Naive thymus-derived CD4-positive, alpha-beta T cell (primary cell): ENCODE measurements around the gene DNAH8. TPM values are rescaled to one million over a fixed set of nuclear protein-coding genes. Genes with fewer than 3 reads are reported as not detected.

Experiments
- ATAC-seq: fragments of 150-1000 bp; cut with Tn5 transposase; 2 replicates; pipeline ENCODE4 v1.10.0; 2021; ENCODE audit warnings: mild to moderate bottlenecking, moderate library complexity
- CTCF ChIA-PET: fragments of 350-600 bp; sonication (Branson Sonifier 250); formaldehyde crosslinking; loops from one replicate; lab custom pipeline; 2021; ENCODE audit warnings: antibody characterized with exemption; lab: Charles Lee
- POLR2A ChIA-PET: fragments of 350-600 bp; sonication (Branson Sonifier 250); formaldehyde crosslinking; loops from one replicate; lab custom pipeline; 2021; ENCODE audit warnings: antibody characterized with exemption, inconsistent platforms; lab: Charles Lee
- DNase-seq, 9 donors: peaks; one replicate each; pipeline versions ENCODE4 v3.0.0 to v3.0.0-alpha.2; 2020 to 2022; ENCODE audit warnings: mixed read lengths in 1 of 9
- H3K27ac ChIP-seq: one replicate; pipeline ENCODE4 v1.7.0; 2013; ENCODE audit warnings: mild to moderate bottlenecking, low read depth, low read length, moderate library complexity
- H3K27me3 ChIP-seq, 2 donors: one replicate each; pipeline ENCODE4 v1.7.0; 2013; ENCODE audit warnings: low read length in 2 of 2, mild to moderate bottlenecking in 2 of 2, moderate library complexity in 2 of 2; ENCODE audit not compliant: control insufficient read depth in 2 of 2, insufficient read depth in 2 of 2
- H3K36me3 ChIP-seq, 3 experiments: 1 replicate in 2 of 3; 2 replicates in 1 of 3; pipeline ENCODE4 v1.7.0; 2013; ENCODE audit warnings: low read length in 3 of 3, mild to moderate bottlenecking in 3 of 3, moderate library complexity in 1 of 3; ENCODE audit not compliant: insufficient read depth in 3 of 3, control insufficient read depth in 2 of 3
- H3K4me1 ChIP-seq, 2 donors: one replicate each; pipeline ENCODE4 v1.7.0; 2013; ENCODE audit warnings: low read length in 2 of 2, mild to moderate bottlenecking in 2 of 2, moderate library complexity in 1 of 2; ENCODE audit not compliant: control insufficient read depth in 2 of 2, insufficient read depth in 2 of 2
- H3K4me3 ChIP-seq: 2 replicates; pipeline ENCODE4 v1.7.0; 2013; ENCODE audit warnings: mild to moderate bottlenecking, low read length
- H3K9me3 ChIP-seq, 3 experiments: 1 replicate in 2 of 3; 2 replicates in 1 of 3; pipeline ENCODE4 v1.7.0; 2013; ENCODE audit warnings: low read length in 3 of 3; ENCODE audit not compliant: control insufficient read depth in 2 of 3
- H3K27ac Mint-ChIP-seq, 9 donors: one replicate each; pipeline ENCODE4 v1.8.0; 2020 to 2022; ENCODE audit warnings: mixed read lengths in 9 of 9, mild to moderate bottlenecking in 8 of 9, moderate library complexity in 5 of 9, inconsistent platforms in 2 of 9
- H3K27me3 Mint-ChIP-seq, 5 donors: one replicate each; pipeline ENCODE4 v1.8.0; 2021 to 2022; ENCODE audit warnings: mixed read lengths in 5 of 5, mild to moderate bottlenecking in 1 of 5
- H3K36me3 Mint-ChIP-seq, 5 donors: one replicate each; pipeline ENCODE4 v1.8.0; 2020 to 2022; ENCODE audit warnings: mixed read lengths in 5 of 5, mild to moderate bottlenecking in 3 of 5, inconsistent platforms in 1 of 5
- H3K4me1 Mint-ChIP-seq, 7 donors: one replicate each; pipeline ENCODE4 v1.8.0; 2020 to 2022; ENCODE audit warnings: mixed read lengths in 7 of 7, mild to moderate bottlenecking in 3 of 7, inconsistent platforms in 1 of 7
- H3K4me3 Mint-ChIP-seq, 10 donors: one replicate each; pipeline ENCODE4 v1.8.0; 2020 to 2022; ENCODE audit warnings: mild to moderate bottlenecking in 10 of 10, mixed read lengths in 10 of 10, moderate library complexity in 6 of 10, inconsistent platforms in 2 of 10
- H3K9me3 Mint-ChIP-seq, 11 donors: one replicate each; pipeline ENCODE4 v1.8.0; 2020 to 2022; ENCODE audit warnings: mixed read lengths in 11 of 11, mild to moderate bottlenecking in 4 of 11, inconsistent platforms in 1 of 11, moderate library complexity in 1 of 11
- intact Hi-C, 2 donors: fragments of 100-400 bp; cut with micrococcal nuclease; formaldehyde crosslinking; loops; one replicate each; pipeline ENCODE4 v1.15.1; 2023
- polyA plus RNA-seq, 2 donors: library from polyadenylated mRNA; unstranded; fragments of 300-500 nt; fragmentation: Illumina TruSeq; gene quantifications; one replicate each; pipeline ENCODE4 v1.2.3, GENCODE V29; 2021
- total RNA-seq, 6 experiments: library from RNA in 5 of 6; stranded (reverse) in 5 of 6; gene quantifications; 1 replicate in 5 of 6; 2 replicates in 1 of 6; pipeline ENCODE4 v1.2.3 and lab custom pipeline; 2021 to 2026

Gene DNAH8
- total and polyA plus RNA-seq, 7 experiments from 2014 or later, result 0.02 to 0.15 (median 0.05) TPM; not detected in 2

DNA sequence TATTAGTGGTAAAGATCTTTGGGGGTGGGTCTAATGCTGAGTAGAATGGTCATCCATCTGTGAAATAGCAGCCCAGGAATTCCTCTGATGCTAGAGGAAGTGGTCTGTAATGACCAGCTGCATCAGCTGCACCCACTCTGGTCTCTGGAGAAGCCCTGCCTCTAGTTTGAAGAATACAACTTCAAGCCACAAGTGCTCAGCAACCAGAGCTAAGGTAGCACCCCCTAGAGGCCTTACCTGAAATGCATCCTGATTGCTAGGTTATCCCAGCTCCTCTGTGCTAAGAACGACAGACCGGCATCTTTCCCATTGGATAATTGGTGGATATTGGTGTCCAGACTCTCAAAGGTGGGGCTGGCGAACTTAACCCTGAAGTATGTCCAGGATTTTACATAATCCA lies 58.2 kb downstream of the DNAH8 start:
- DNase-seq (no peak), ATAC-seq (no peak)
- H3K27me3 Mint-ChIP-seq, result peaks cover 13 to 34% (median 29%) of the 10 kb centered on the region in 5 donors
- H3K9me3 ChIP-seq, result no peaks in the 10 kb centered on the region
- no peaks in the 10 kb centered on the region for H3K36me3 ChIP-seq
- H3K27me3 ChIP-seq, result no peaks in the 10 kb centered on the region
- H3K4me1 ChIP-seq, result no peaks in the 10 kb centered on the region
- H3K4me3 Mint-ChIP-seq, result no peak overlapping the region
- intact Hi-C loops, result no loop called here
- ChIA-PET CTCF (no interaction called here), POLR2A (no interaction called here)
- no peak overlapping the region for H3K27ac Mint-ChIP-seq
- peaks cover 0 to 8% (median 4%) of the 10 kb centered on the region in 11 donors for H3K9me3 Mint-ChIP-seq
- H3K4me3 ChIP-seq, result no peak overlapping the region
- peaks cover 0 to 4% (median 0%) of the 10 kb centered on the region in 7 donors for H3K4me1 Mint-ChIP-seq
- H3K27ac ChIP-seq, result no peak overlapping the region
- peaks cover 0 to 2% (median 0%) of the 10 kb centered on the region in 5 donors for H3K36me3 Mint-ChIP-seq

DNA sequence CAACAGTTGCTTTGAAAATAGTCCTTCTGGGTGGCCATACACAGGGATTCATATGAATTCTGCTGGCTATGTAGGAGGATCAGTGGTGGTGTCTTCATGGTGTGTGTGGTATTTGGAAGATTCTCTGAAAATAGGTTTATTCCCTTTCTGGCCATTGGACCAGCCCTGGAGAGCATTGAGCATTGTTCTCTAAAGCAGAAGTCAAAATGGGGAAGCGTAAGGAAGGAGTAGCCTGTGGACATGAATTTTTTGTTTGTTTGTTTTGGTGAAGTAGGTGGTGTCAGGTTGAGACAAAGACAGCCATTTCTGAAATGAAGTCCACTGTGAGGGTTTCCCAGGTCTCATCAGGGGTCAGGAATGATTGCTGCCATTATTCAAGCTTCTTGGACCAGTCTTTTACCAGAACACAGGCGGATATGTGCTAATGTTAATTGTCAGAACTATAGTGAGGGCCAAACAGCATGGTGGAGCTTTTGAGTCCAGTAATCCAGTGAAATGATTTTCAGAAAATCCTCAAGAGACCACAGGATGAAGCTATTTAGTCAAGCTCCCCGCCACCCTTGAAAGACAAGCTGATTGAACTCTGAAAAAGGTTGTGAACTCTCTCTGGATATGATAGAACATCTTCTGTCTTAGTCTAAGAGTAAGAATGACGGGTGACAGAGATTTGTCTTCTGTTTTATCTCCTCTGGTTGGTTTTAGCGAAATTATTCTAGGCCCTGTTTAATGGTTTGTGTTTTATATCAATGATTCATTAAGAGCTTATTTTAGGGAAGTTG lies 60.0 kb downstream of the DNAH8 start:
- Histone ChIP-seq H3K27ac (no peak overlapping the region), H3K9me3 (no peaks in the 10 kb centered on the region), H3K4me1 (no peaks in the 10 kb centered on the region), H3K36me3 (no peaks in the 10 kb centered on the region), H3K27me3 (no peaks in the 10 kb centered on the region), H3K4me3 (no peak overlapping the region)
- Mint-ChIP-seq H3K27me3 (peaks cover 19 to 34% (median 27%) of the 10 kb centered on the region in 5 donors), H3K27ac (no peak overlapping the region), H3K36me3 (no peaks in the 10 kb centered on the region), H3K4me1 (peaks cover 0 to 2% (median 0%) of the 10 kb centered on the region in 7 donors), H3K9me3 (peaks cover 0 to 4% (median 0%) of the 10 kb centered on the region in 11 donors), H3K4me3 (no peak overlapping the region)
- DNase-seq, result no peak
- peak; percentile 57 for ATAC-seq
- CTCF ChIA-PET, result no interaction called here
- intact Hi-C loops, result no loop called here
- POLR2A ChIA-PET, result no interaction called here

DNA sequence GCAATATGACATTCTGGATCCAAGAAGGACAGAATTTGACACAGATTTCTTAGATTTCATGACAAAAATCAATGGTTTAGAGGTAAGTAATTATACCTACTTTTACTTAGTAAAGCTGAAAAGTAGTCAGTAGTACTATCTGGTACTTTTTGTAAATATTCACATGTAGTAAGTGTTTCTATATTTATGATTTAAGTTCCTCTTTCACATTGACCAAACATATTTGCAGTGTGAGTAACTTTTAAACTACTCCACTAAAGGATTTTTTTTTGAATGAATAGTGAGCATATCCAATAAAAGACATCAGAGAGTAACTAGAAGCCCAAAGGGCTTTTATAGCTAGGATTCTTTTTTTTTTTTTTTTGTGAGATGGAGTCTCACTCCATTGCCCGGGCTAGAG lies 60.8 kb downstream of the DNAH8 start:
- Histone ChIP-seq H3K4me3 (no peak overlapping the region), H3K9me3 (no peaks in the 10 kb centered on the region), H3K27ac (no peak overlapping the region), H3K36me3 (no peaks in the 10 kb centered on the region), H3K4me1 (no peaks in the 10 kb centered on the region), H3K27me3 (no peaks in the 10 kb centered on the region)
- H3K27ac Mint-ChIP-seq, result no peak overlapping the region
- peaks cover 0 to 4% (median 0%) of the 10 kb centered on the region in 11 donors for H3K9me3 Mint-ChIP-seq
- peaks cover 0 to 2% (median 0%) of the 10 kb centered on the region in 7 donors for H3K4me1 Mint-ChIP-seq
- peaks cover 25 to 42% (median 31%) of the 10 kb centered on the region in 5 donors for H3K27me3 Mint-ChIP-seq
- ChIA-PET POLR2A (no interaction called here), CTCF (no interaction called here)
- no peak overlapping the region for H3K4me3 Mint-ChIP-seq
- ATAC-seq (no peak), DNase-seq (no peak)
- intact Hi-C loops, result no loop called here
- no peaks in the 10 kb centered on the region for H3K36me3 Mint-ChIP-seq

DNA sequence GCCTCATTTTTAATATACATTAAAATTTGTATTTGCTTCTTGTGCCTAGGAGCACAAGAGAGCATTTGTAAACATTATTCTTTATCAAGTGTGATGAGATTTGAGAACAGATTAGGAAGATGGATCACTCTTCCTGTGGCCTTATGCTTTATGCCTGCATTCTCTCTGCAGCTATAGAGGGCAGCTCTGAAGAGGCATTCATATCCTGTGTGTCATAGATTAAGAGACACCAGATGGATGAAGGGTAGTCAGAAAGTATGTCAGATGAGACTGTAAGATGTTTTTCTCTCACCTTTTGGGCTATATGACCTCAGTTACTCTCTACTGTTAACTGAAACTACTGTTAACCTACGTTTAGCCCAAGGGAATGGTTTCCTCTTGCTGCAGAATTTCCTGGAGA lies 61.4 kb downstream of the DNAH8 start:
- Mint-ChIP-seq H3K27me3 (peaks cover 23 to 42% (median 31%) of the 10 kb centered on the region in 5 donors), H3K36me3 (no peaks in the 10 kb centered on the region), H3K27ac (no peak overlapping the region), H3K4me1 (peaks cover 0 to under 1% (median 0%) of the 10 kb centered on the region in 7 donors), H3K4me3 (no peak overlapping the region), H3K9me3 (peaks cover 0 to 4% (median 0%) of the 10 kb centered on the region in 11 donors)
- intact Hi-C loops, result no loop called here
- no peaks in the 10 kb centered on the region for H3K27me3 ChIP-seq
- H3K9me3 ChIP-seq, result no peaks in the 10 kb centered on the region
- ChIA-PET CTCF (no interaction called here), POLR2A (no interaction called here)
- no peak overlapping the region for H3K4me3 ChIP-seq
- no peaks in the 10 kb centered on the region for H3K36me3 ChIP-seq
- no peak overlapping the region for H3K27ac ChIP-seq
- DNase-seq (no peak), ATAC-seq (no peak)
- H3K4me1 ChIP-seq, result no peaks in the 10 kb centered on the region

DNA sequence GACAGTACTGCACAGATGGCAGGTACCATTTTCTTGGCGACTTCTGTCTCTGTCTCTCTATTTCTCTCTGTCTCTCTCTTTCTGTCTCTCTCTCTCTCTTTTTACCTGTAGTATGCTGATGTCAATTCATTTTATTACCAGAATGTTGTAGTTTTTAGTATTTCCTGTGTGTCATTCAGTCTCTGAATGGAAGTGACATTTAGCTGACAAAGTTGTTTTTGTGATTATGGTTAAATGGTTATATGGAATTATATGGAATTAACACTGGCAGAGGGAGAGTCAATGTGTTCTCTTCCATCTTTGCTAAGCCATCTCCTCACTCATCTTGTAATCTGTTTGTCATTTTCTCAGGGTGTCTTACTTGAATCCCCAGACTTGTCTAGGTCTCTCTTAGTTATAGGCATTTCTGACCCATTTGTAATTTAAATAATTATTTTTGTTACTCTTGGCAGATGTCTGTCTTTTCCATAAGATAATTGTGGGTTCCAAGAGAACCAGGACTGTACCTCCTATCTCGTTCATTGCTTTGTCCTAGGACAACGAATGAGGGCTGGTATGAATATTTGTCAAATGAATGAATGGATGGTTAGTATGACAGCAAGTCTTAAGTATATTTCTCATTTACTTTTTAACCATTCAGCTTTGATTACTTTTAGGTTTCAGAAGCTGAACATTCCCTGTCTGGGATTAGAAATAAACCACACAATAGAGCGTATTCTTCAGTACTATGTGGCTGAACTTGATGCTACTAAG lies 64.4 kb downstream of the DNAH8 start:
- Histone ChIP-seq H3K36me3 (no peaks in the 10 kb centered on the region), H3K4me3 (no peak overlapping the region), H3K9me3 (no peaks in the 10 kb centered on the region), H3K4me1 (no peaks in the 10 kb centered on the region), H3K27ac (no peak overlapping the region), H3K27me3 (no peaks in the 10 kb centered on the region)
- no peaks in the 10 kb centered on the region for H3K36me3 Mint-ChIP-seq
- no peaks in the 10 kb centered on the region for H3K4me1 Mint-ChIP-seq
- ChIA-PET POLR2A (no interaction called here), CTCF (no interaction called here)
- DNase-seq, result no peak
- H3K27ac Mint-ChIP-seq, result no peak overlapping the region
- intact Hi-C loops, result no loop called here
- peaks cover 0 to 2% (median 0%) of the 10 kb centered on the region in 11 donors for H3K9me3 Mint-ChIP-seq
- H3K27me3 Mint-ChIP-seq, result peaks cover 21 to 36% (median 31%) of the 10 kb centered on the region in 5 donors
- H3K4me3 Mint-ChIP-seq, result no peak overlapping the region
- ATAC-seq, result no peak

DNA sequence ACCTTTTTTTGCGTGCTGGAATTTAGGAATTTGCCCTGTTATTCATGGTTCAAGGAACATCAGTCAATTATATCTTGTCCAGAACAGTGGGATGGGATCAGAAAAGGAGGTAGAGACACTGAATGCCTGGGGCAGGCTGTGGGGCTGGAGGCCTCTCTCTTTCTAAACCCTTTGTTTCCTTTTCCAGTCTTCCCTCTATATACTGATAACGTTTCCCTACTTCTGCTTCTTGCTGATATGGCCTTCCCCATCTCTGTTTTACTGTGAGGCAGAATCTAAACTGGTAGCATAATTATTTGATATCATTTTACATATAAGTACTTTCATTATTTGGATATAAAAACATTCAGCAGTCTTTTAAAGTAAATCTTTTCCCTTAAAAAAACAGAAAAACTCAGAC lies 67.5 kb downstream of the DNAH8 start:
- H3K4me3 Mint-ChIP-seq, result no peak overlapping the region
- no peaks in the 10 kb centered on the region for H3K36me3 Mint-ChIP-seq
- Histone ChIP-seq H3K4me1 (no peaks in the 10 kb centered on the region), H3K27me3 (no peaks in the 10 kb centered on the region), H3K9me3 (no peaks in the 10 kb centered on the region), H3K4me3 (no peak overlapping the region), H3K27ac (no peak overlapping the region), H3K36me3 (no peaks in the 10 kb centered on the region)
- intact Hi-C loops, result no loop called here
- ChIA-PET CTCF (no interaction called here), POLR2A (no interaction called here)
- no peaks in the 10 kb centered on the region for H3K4me1 Mint-ChIP-seq
- H3K9me3 Mint-ChIP-seq, result peaks cover 0 to 2% (median 0%) of the 10 kb centered on the region in 11 donors
- H3K27me3 Mint-ChIP-seq, result peaks cover 19 to 43% (median 31%) of the 10 kb centered on the region in 5 donors
- no peak for ATAC-seq
- H3K27ac Mint-ChIP-seq, result no peak overlapping the region
- no peak for DNase-seq
